ENCODE data around the gene HRK. TPM values are rescaled to one million over a fixed set of nuclear protein-coding genes. Genes with fewer than 3 reads are reported as not detected.

The HRK gene
- total RNA-seq, 1 experiment from 2014 or later = 0.44 TPM

GRCh38 chr12:116863275-116863767 lies 17.9 kb downstream of the HRK start:
- POLR2A ChIA-PET = no interaction called here
- CTCF ChIA-PET = interaction anchor here (0.6 kb wide), 1 partner anchor 18 kb away, joined by 4 read pairs; the partner anchor contains the start of gene HRK

DNA sequence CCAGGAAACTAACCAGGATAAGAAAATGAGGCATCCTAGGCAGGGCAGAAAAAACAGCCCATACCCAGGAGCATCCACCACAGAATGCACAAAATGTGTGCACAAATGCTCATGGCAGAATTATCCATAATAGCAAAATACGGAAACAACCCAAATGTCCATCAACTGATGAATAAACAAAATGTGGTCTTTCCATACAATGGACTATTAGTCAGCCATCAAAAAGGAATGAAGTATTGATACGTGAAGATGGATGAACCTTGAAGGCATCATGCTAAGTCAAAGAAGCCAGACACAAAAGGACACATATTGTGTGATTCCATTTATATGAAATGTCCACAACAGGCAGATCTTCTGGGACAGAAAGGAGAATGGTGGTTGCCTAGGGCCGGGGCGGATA lies 19.1 kb downstream of the HRK start:
- in situ Hi-C loops (cut with HindIII; ENCODE audit: low pct_unique_long_range_greater_than_20kb, low sequenced_read_pairs) (no loop called here), intact Hi-C loops (cut with micrococcal nuclease; ENCODE audit: unreplicated experiment) (no loop called here)
- POLR2A ChIA-PET = no interaction called here
- TF ChIP-seq POLR2AphosphoS5 (IDR thresholded peaks at IDR 0.05; ENCODE audit: low read depth, low read length) = no peak
- no peak for TF ChIP-seq SIN3A (IDR thresholded peaks at IDR 0.05; ENCODE audit: borderline replicate concordance, insufficient read depth, low read depth, low read length)
- TF ChIP-seq, protein P1, sequence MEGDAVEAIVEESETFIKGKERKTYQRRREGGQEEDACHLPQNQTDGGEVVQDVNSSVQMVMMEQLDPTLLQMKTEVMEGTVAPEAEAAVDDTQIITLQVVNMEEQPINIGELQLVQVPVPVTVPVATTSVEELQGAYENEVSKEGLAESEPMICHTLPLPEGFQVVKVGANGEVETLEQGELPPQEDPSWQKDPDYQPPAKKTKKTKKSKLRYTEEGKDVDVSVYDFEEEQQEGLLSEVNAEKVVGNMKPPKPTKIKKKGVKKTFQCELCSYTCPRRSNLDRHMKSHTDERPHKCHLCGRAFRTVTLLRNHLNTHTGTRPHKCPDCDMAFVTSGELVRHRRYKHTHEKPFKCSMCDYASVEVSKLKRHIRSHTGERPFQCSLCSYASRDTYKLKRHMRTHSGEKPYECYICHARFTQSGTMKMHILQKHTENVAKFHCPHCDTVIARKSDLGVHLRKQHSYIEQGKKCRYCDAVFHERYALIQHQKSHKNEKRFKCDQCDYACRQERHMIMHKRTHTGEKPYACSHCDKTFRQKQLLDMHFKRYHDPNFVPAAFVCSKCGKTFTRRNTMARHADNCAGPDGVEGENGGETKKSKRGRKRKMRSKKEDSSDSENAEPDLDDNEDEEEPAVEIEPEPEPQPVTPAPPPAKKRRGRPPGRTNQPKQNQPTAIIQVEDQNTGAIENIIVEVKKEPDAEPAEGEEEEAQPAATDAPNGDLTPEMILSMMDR (IDR thresholded peaks at IDR 0.05) = no peak
- TF ChIP-seq TCF7L2 (IDR thresholded peaks at IDR 0.05; ENCODE audit: low read depth, low read length) = no peak
- TF ChIP-seq, protein P2, sequence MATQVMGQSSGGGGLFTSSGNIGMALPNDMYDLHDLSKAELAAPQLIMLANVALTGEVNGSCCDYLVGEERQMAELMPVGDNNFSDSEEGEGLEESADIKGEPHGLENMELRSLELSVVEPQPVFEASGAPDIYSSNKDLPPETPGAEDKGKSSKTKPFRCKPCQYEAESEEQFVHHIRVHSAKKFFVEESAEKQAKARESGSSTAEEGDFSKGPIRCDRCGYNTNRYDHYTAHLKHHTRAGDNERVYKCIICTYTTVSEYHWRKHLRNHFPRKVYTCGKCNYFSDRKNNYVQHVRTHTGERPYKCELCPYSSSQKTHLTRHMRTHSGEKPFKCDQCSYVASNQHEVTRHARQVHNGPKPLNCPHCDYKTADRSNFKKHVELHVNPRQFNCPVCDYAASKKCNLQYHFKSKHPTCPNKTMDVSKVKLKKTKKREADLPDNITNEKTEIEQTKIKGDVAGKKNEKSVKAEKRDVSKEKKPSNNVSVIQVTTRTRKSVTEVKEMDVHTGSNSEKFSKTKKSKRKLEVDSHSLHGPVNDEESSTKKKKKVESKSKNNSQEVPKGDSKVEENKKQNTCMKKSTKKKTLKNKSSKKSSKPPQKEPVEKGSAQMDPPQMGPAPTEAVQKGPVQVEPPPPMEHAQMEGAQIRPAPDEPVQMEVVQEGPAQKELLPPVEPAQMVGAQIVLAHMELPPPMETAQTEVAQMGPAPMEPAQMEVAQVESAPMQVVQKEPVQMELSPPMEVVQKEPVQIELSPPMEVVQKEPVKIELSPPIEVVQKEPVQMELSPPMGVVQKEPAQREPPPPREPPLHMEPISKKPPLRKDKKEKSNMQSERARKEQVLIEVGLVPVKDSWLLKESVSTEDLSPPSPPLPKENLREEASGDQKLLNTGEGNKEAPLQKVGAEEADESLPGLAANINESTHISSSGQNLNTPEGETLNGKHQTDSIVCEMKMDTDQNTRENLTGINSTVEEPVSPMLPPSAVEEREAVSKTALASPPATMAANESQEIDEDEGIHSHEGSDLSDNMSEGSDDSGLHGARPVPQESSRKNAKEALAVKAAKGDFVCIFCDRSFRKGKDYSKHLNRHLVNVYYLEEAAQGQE (IDR thresholded peaks at IDR 0.05; ENCODE audit: insufficient read depth in 1 of 2, low read depth in 2 of 2, low read length in 1 of 2) = no peak
- no peak for ATAC-seq
- no peak overlapping the region for H3K4me3 ChIP-seq (ENCODE audit: low read depth in 2 of 2, low read length in 2 of 2)
- H3K36me3 ChIP-seq (ENCODE audit: control insufficient read depth, insufficient read depth, low read length) = no peaks in the 10 kb centered on the region
- peaks cover 18% of the 10 kb centered on the region for H3K4me1 ChIP-seq (ENCODE audit: control insufficient read depth, insufficient read depth, low read length)
- peaks cover 2% of the 10 kb centered on the region; the same call in 1 of the 2 replicates for H3K27me3 ChIP-seq (ENCODE audit: control insufficient read depth, insufficient read depth, low read length)
- no peak for DNase-seq (ENCODE audit: low read depth, low spot score)
- no peak overlapping the region for H3K27ac ChIP-seq (ENCODE audit: low read length)
- CTCF ChIA-PET = no interaction called here
- H3K9me3 ChIP-seq (ENCODE audit: control insufficient read depth, insufficient read depth, low read depth, low read length) = no peaks in the 10 kb centered on the region
- no TSS peak for BruUV-seq (replicated peaks)

More at GRCh38 chr12:116863275-116863767, 17.9 kb downstream of the HRK start:
- Histone ChIP-seq H3K9me3 (ENCODE audit: control insufficient read depth, insufficient read depth, low read depth, low read length) (no peaks in the 10 kb centered on the region), H3K27me3 (ENCODE audit: control insufficient read depth, insufficient read depth, low read length) (peaks cover 2% of the 10 kb centered on the region; the same call in 1 of the 2 replicates), H3K4me3 (ENCODE audit: low read depth in 2 of 2, low read length in 2 of 2) (no peak overlapping the region), H3K27ac (ENCODE audit: low read length) (no peak overlapping the region), H3K36me3 (ENCODE audit: control insufficient read depth, insufficient read depth, low read length) (no peaks in the 10 kb centered on the region), H3K4me1 (ENCODE audit: control insufficient read depth, insufficient read depth, low read length) (peaks cover 18% of the 10 kb centered on the region)
- 0 out of 2 replicates have a peak, but pooled peaks have one; percentile 46 for ATAC-seq
- no TSS peak for BruUV-seq (replicated peaks)
- DNase-seq (ENCODE audit: low read depth, low spot score) = no peak
- TF ChIP-seq, protein P1 (IDR thresholded peaks at IDR 0.05) = peak; percentile 83
- TF ChIP-seq SIN3A (IDR thresholded peaks at IDR 0.05; ENCODE audit: borderline replicate concordance, insufficient read depth, low read depth, low read length) = no peak
- in situ Hi-C loops (cut with HindIII; ENCODE audit: low pct_unique_long_range_greater_than_20kb, low sequenced_read_pairs) = no loop called here
- intact Hi-C loops (cut with micrococcal nuclease; ENCODE audit: unreplicated experiment) = no loop called here
